ENCODE measurements around the gene ATG10. TPM values are rescaled to one million over a fixed set of nuclear protein-coding genes. Genes with fewer than 3 reads are reported as not detected.

The ATG10 gene
- total RNA-seq, 6 experiments from 2014 or later: 3.7 to 4.8 (median 4.4) TPM

DNA sequence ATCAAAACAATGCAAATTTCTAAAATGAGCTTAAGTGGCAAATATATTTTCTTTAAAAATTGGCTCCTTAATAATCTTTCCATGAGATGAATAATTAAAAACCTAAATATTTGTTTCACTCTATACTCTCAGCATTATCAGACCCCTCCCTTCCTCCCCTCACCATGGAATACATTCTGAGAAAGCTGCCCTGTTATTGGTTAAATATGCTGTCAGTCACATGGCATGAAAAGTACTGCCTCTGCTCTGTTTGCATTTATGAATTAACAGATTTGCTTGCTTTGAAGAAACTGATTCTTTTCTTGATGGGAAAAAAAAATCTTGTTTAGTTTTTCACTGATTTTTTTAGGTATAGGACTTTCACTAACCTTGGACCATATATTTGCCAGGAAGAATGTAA is 323.3 kb downstream of the ATG10 start:
- TF ChIP-seq, protein P1, sequence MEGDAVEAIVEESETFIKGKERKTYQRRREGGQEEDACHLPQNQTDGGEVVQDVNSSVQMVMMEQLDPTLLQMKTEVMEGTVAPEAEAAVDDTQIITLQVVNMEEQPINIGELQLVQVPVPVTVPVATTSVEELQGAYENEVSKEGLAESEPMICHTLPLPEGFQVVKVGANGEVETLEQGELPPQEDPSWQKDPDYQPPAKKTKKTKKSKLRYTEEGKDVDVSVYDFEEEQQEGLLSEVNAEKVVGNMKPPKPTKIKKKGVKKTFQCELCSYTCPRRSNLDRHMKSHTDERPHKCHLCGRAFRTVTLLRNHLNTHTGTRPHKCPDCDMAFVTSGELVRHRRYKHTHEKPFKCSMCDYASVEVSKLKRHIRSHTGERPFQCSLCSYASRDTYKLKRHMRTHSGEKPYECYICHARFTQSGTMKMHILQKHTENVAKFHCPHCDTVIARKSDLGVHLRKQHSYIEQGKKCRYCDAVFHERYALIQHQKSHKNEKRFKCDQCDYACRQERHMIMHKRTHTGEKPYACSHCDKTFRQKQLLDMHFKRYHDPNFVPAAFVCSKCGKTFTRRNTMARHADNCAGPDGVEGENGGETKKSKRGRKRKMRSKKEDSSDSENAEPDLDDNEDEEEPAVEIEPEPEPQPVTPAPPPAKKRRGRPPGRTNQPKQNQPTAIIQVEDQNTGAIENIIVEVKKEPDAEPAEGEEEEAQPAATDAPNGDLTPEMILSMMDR (IDR thresholded peaks at IDR 0.05): no peak
- no peak overlapping the region for H3K27ac Mint-ChIP-seq
- no peak overlapping the region for H3K4me3 Mint-ChIP-seq
- DNase-seq: no peak
- H3K27me3 Mint-ChIP-seq (ENCODE audit: insufficient read depth): no peaks in the 10 kb centered on the region; the same call in 1 of the 2 replicates
- 0 out of 2 replicates have a peak, but pooled peaks cover 3% of the 10 kb centered on the region for H3K9me3 Mint-ChIP-seq
- no peaks in the 10 kb centered on the region for H3K36me3 Mint-ChIP-seq (ENCODE audit: low read depth)
- H3K4me1 Mint-ChIP-seq (ENCODE audit: low read depth): peaks cover 10% of the 10 kb centered on the region; the same call in 1 of the 2 replicates

DNA sequence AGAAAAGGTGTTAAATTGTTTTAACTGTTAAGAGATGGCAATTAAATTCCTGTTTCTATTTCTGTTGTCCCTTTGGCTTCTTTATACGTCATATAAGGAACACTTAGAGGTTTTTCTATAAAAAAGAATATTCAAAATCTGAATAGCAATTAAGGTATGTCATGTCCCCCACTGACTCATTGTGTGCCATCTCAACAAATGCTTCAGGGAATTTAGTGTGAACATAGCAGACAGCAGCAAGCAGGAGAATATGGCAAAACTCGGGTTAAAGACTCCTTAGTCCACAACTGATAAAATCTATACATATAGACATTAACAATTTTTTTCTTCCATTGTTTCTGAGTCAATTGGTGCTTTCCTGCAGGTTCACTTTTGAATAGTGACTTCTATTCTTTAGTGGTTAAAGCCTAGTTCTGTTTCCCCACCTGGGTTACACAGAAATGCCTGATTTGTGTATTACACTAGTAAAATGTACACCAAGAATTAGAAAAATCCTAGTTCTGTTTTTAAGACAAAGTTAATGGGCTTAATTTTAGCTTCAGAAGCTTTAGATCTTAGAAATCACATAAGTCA is 324.2 kb downstream of the ATG10 start:
- Mint-ChIP-seq H3K9me3 (0 out of 2 replicates have a peak, but pooled peaks cover 3% of the 10 kb centered on the region), H3K27me3 (ENCODE audit: insufficient read depth) (no peaks in the 10 kb centered on the region; the same call in 1 of the 2 replicates), H3K27ac (no peak overlapping the region), H3K36me3 (ENCODE audit: low read depth) (no peaks in the 10 kb centered on the region), H3K4me3 (no peak overlapping the region), H3K4me1 (ENCODE audit: low read depth) (peaks cover 10% of the 10 kb centered on the region; the same call in 1 of the 2 replicates)
- TF ChIP-seq, protein P1 (IDR thresholded peaks at IDR 0.05): no peak
- DNase-seq: no peak

GRCh38 chr5:82296929-82297328 is 325.1 kb downstream of the ATG10 start:
- Mint-ChIP-seq H3K27me3 (ENCODE audit: insufficient read depth) (no peaks in the 10 kb centered on the region; the same call in 1 of the 2 replicates), H3K9me3 (0 out of 2 replicates have a peak, but pooled peaks cover 3% of the 10 kb centered on the region), H3K36me3 (ENCODE audit: low read depth) (no peaks in the 10 kb centered on the region), H3K27ac (no peak overlapping the region), H3K4me1 (ENCODE audit: low read depth) (peaks cover 10% of the 10 kb centered on the region; the same call in 1 of the 2 replicates), H3K4me3 (no peak overlapping the region)
- TF ChIP-seq, protein P1 (IDR thresholded peaks at IDR 0.05): no peak
- no peak for DNase-seq

- Mint-ChIP-seq H3K9me3 (0 out of 2 replicates have a peak, but pooled peaks cover 3% of the 10 kb centered on the region), H3K4me3 (no peak overlapping the region), H3K36me3 (ENCODE audit: low read depth) (no peaks in the 10 kb centered on the region), H3K4me1 (ENCODE audit: low read depth) (peaks cover 10% of the 10 kb centered on the region; the same call in 1 of the 2 replicates), H3K27ac (no peak overlapping the region), H3K27me3 (ENCODE audit: insufficient read depth) (no peaks in the 10 kb centered on the region; the same call in 1 of the 2 replicates)
- no peak for DNase-seq
- TF ChIP-seq, protein P1 (IDR thresholded peaks at IDR 0.05): no peak
Measured at GRCh38 chr5:82297711-82298110, 325.9 kb downstream of the ATG10 start.

- H3K4me3 Mint-ChIP-seq: no peak overlapping the region
- peaks cover 10% of the 10 kb centered on the region; the same call in 1 of the 2 replicates for H3K4me1 Mint-ChIP-seq (ENCODE audit: low read depth)
- H3K36me3 Mint-ChIP-seq (ENCODE audit: low read depth): no peaks in the 10 kb centered on the region
- H3K27ac Mint-ChIP-seq: no peak overlapping the region
- no peak for DNase-seq
- 0 out of 2 replicates have a peak, but pooled peaks cover 3% of the 10 kb centered on the region for H3K9me3 Mint-ChIP-seq
- TF ChIP-seq, protein P1 (IDR thresholded peaks at IDR 0.05): no peak
- H3K27me3 Mint-ChIP-seq (ENCODE audit: insufficient read depth): no peaks in the 10 kb centered on the region; the same call in 1 of the 2 replicates
Measured at GRCh38 chr5:82298668-82299067, 326.8 kb downstream of the ATG10 start.
